ENCODE results near the gene ST7. TPM values are rescaled to one million over a fixed set of nuclear protein-coding genes. Genes with fewer than 3 reads are reported as not detected.
"Not testable (repeated sequence)": the region's sequence is repeated elsewhere in the genome, so short reads cannot be mapped to it uniquely, and the experiment has no call there.

Gene ST7
- total RNA-seq, 1 donor from 2014 or later: 8.3 TPM

DNA sequence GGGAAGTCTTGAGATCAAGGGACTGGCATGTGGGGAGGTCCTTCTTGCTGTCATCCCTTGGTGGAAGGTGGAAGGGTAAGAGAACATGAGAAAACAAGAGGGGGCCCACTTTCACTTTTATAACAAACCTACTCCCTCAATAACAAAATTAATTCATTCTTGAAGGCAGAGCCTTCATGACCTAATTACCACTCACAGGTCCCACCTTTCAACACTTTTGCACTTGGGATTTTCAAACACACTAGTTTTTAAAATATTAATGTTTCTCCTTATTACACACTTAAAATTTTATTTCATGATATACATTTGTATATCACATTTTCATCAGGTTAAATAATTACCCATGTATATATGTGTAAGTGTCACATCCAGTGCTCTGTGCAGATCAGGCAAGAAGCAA is 2.0 kb downstream of the ST7 start:
- Mint-ChIP-seq H3K36me3 (ENCODE audit: low read depth) (peaks cover 1% of the 10 kb centered on the region), H3K27ac (no peak overlapping the region), H3K27me3 (no peaks in the 10 kb centered on the region), H3K4me1 (peaks cover 27% of the 10 kb centered on the region), H3K9me3 (no peaks in the 10 kb centered on the region), H3K4me3 (no peak overlapping the region)
- CTCF ChIA-PET: no interaction called here
- POLR2A ChIA-PET: no interaction called here
- ATAC-seq (ENCODE audit: low read depth): no peak
- TF ChIP-seq CTCF (IDR thresholded peaks at IDR 0.05): no peak
- DNase-seq: no peak
- intact Hi-C loops (cut with micrococcal nuclease): loop anchor here (2.0 to 5.0 kb wide), 2 partner anchors 29 to 788 kb away; no protein-coding TSS in a partner anchor

GRCh38 chr7:116955801-116956476 is 2.6 kb downstream of the ST7 start:
- H3K9me3 Mint-ChIP-seq: no peaks in the 10 kb centered on the region
- DNase-seq (no peak), ATAC-seq (ENCODE audit: low read depth) (peak; percentile 56)
- H3K27ac Mint-ChIP-seq: peak overlapping the region; percentile 8
- no peaks in the 10 kb centered on the region for H3K27me3 Mint-ChIP-seq
- intact Hi-C loops (cut with micrococcal nuclease): loop anchor here (2.0 to 5.0 kb wide), 2 partner anchors 29 to 789 kb away; no protein-coding TSS in a partner anchor
- no peak for TF ChIP-seq CTCF (IDR thresholded peaks at IDR 0.05)
- H3K36me3 Mint-ChIP-seq (ENCODE audit: low read depth): peaks cover 1% of the 10 kb centered on the region
- ChIA-PET CTCF (interaction anchor here (1.0 kb wide), 2 partner anchors 28 to 30 kb away, joined by 4 to 5 read pairs; no protein-coding TSS in a partner anchor), POLR2A (interaction anchor here (0.8 kb wide), 1 partner anchor 56 kb away, joined by 4 read pairs; no protein-coding TSS in a partner anchor)
- peak overlapping the region; percentile 45 for H3K4me3 Mint-ChIP-seq
- peaks cover 27% of the 10 kb centered on the region for H3K4me1 Mint-ChIP-seq

GRCh38 chr7:116956477-116956804 is 3.1 kb downstream of the ST7 start:
- H3K27ac Mint-ChIP-seq: no peak overlapping the region
- H3K36me3 Mint-ChIP-seq (ENCODE audit: low read depth): peaks cover 1% of the 10 kb centered on the region
- POLR2A ChIA-PET: interaction anchor here (0.8 kb wide), 1 partner anchor 55 kb away, joined by 4 read pairs; no protein-coding TSS in a partner anchor
- H3K4me3 Mint-ChIP-seq: no peak overlapping the region
- peaks cover 27% of the 10 kb centered on the region for H3K4me1 Mint-ChIP-seq
- H3K9me3 Mint-ChIP-seq: no peaks in the 10 kb centered on the region
- ATAC-seq (ENCODE audit: low read depth) (no peak), DNase-seq (no peak)
- no peak for TF ChIP-seq CTCF (IDR thresholded peaks at IDR 0.05)
- CTCF ChIA-PET: interaction anchor here (1.0 kb wide), 2 partner anchors 28 to 30 kb away, joined by 4 to 5 read pairs; no protein-coding TSS in a partner anchor
- intact Hi-C loops (cut with micrococcal nuclease): loop anchor here (5.0 kb wide), 1 partner anchor 789 kb away; no protein-coding TSS in a partner anchor
- H3K27me3 Mint-ChIP-seq: no peaks in the 10 kb centered on the region

GRCh38 chr7:116957874-116958273 is 4.6 kb downstream of the ST7 start:
- no peak for TF ChIP-seq CTCF (IDR thresholded peaks at IDR 0.05)
- Mint-ChIP-seq H3K36me3 (ENCODE audit: low read depth) (peaks cover 1% of the 10 kb centered on the region), H3K4me3 (no peak overlapping the region), H3K27me3 (no peaks in the 10 kb centered on the region), H3K27ac (no peak overlapping the region), H3K4me1 (peaks cover 27% of the 10 kb centered on the region), H3K9me3 (peaks cover 2% of the 10 kb centered on the region)
- DNase-seq (no peak), ATAC-seq (ENCODE audit: low read depth) (no peak)
- intact Hi-C loops (cut with micrococcal nuclease): loop anchor here (5.0 kb wide), 1 partner anchor 791 kb away; no protein-coding TSS in a partner anchor
- ChIA-PET CTCF (interaction anchor here (1.9 kb wide), 1 partner anchor 27 kb away, joined by 5 read pairs; no protein-coding TSS in a partner anchor), POLR2A (no interaction called here)

- intact Hi-C loops (cut with micrococcal nuclease); H3K4me3 Mint-ChIP-seq; POLR2A ChIA-PET; CTCF ChIA-PET; H3K4me1 Mint-ChIP-seq; ATAC-seq (ENCODE audit: low read depth); H3K27me3 Mint-ChIP-seq; H3K36me3 Mint-ChIP-seq (ENCODE audit: low read depth); H3K9me3 Mint-ChIP-seq; H3K27ac Mint-ChIP-seq; DNase-seq: not testable (repeated sequence)
Observed at GRCh38 chr7:116961966-116962673, 8.8 kb downstream of the ST7 start.
